Tibial artery (tissue), 4 donors: ENCODE results near the gene SRCIN1.

ENCODE experiments used
- DNase-seq, 2 donors: peaks; one replicate each; pipeline ENCODE4 v3.0.0-alpha.2; 2019
- H3K27ac ChIP-seq, 2 donors: fragments of 200-600 bp; sonication (generic) in 1 of 2; 1 replicate in 1 of 2; 2 replicates in 1 of 2; pipeline ENCODE4 v1.5.1; 2018 to 2019; ENCODE audit warnings: mild to moderate bottlenecking in 1 of 2
- H3K27me3 ChIP-seq, 2 donors: fragments of 200-600 bp; sonication (generic) in 1 of 2; one replicate each; pipeline versions ENCODE4 v1.5.1 to v1.6.0; 2016 to 2019
- H3K36me3 ChIP-seq, 3 donors: fragments of 200-600 bp; sonication (generic) in 2 of 3; one replicate each; pipeline ENCODE4 v1.5.1; 2016 to 2019; ENCODE audit warnings: mild to moderate bottlenecking in 2 of 3
- H3K4me1 ChIP-seq, 4 donors: fragments of 200-600 bp; sonication (generic) in 2 of 4; 1 replicate in 3 of 4; 2 replicates in 1 of 4; pipeline ENCODE4 v1.5.1; 2016 to 2019
- H3K4me3 ChIP-seq, 2 donors: fragments of 200-600 bp; sonication (generic) in 1 of 2; 1 replicate in 1 of 2; 2 replicates in 1 of 2; pipeline ENCODE4 v1.5.1; 2018 to 2019; ENCODE audit warnings: mild to moderate bottlenecking in 2 of 2
- H3K9me3 ChIP-seq, 3 donors: fragments of 200-600 bp; sonication (generic) in 1 of 3; one replicate each; pipeline ENCODE4 v1.5.1; 2016 to 2019
- intact Hi-C: fragments of 100-400 bp; cut with DNase I; formaldehyde crosslinking; loops from one replicate; pipeline ENCODE4 v1.15.0; 2023; ENCODE audit warnings: low total_unique reads
- TF ChIP-seq, protein P1 (sequence below), 2 experiments: fragments of 200-600 bp in 1 of 2; fragments of 450-650 bp in 1 of 2; IDR thresholded peaks; one replicate each; pipeline ENCODE4 v1.5.1; 2017 to 2019; ENCODE audit warnings: antibody characterized with exemption in 2 of 2, mild to moderate bottlenecking in 1 of 2, moderate library complexity in 1 of 2

SRCIN1 gene

DNA sequence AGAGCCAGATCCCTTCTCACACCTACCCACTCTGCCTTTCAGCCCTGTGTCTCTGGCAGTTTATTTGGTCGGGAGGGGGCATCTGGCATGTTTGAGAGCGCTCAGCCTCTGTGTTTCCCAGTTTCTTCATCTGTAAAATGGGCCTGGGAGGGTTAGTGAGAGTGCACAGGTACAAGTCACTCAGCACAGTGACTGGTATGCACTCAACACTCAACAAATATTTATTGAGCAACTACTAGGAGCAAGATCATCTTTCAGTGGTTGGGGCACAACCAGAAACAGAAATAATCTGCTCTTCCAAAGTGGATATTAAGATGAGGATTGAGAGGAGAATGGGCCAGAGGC is 13.7 kb upstream of the SRCIN1 start:
- Histone ChIP-seq H3K27ac (no peak overlapping the region), H3K9me3 (no peaks in the 10 kb centered on the region), H3K36me3 (no peaks in the 10 kb centered on the region), H3K4me3 (no peak overlapping the region), H3K27me3 (peaks cover 0 to 58% of the 10 kb centered on the region in 2 donors), H3K4me1 (no peaks in the 10 kb centered on the region)
- TF ChIP-seq, protein P1, sequence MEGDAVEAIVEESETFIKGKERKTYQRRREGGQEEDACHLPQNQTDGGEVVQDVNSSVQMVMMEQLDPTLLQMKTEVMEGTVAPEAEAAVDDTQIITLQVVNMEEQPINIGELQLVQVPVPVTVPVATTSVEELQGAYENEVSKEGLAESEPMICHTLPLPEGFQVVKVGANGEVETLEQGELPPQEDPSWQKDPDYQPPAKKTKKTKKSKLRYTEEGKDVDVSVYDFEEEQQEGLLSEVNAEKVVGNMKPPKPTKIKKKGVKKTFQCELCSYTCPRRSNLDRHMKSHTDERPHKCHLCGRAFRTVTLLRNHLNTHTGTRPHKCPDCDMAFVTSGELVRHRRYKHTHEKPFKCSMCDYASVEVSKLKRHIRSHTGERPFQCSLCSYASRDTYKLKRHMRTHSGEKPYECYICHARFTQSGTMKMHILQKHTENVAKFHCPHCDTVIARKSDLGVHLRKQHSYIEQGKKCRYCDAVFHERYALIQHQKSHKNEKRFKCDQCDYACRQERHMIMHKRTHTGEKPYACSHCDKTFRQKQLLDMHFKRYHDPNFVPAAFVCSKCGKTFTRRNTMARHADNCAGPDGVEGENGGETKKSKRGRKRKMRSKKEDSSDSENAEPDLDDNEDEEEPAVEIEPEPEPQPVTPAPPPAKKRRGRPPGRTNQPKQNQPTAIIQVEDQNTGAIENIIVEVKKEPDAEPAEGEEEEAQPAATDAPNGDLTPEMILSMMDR (IDR thresholded peaks at IDR 0.05): no peak
- no peak for DNase-seq
- intact Hi-C loops: no loop called here

- Histone ChIP-seq H3K27ac (no peak overlapping the region), H3K36me3 (no peaks in the 10 kb centered on the region), H3K27me3 (peaks cover 0 to 57% of the 10 kb centered on the region in 2 donors), H3K4me1 (no peaks in the 10 kb centered on the region), H3K4me3 (no peak overlapping the region), H3K9me3 (no peaks in the 10 kb centered on the region)
- TF ChIP-seq, protein P1 (IDR thresholded peaks at IDR 0.05): no peak
- intact Hi-C loops: no loop called here
- DNase-seq: peak in 1 of 2 donors; percentile 20
Observed at GRCh38 chr17:38617967-38618760, 12.4 kb upstream of the SRCIN1 start.

DNA sequence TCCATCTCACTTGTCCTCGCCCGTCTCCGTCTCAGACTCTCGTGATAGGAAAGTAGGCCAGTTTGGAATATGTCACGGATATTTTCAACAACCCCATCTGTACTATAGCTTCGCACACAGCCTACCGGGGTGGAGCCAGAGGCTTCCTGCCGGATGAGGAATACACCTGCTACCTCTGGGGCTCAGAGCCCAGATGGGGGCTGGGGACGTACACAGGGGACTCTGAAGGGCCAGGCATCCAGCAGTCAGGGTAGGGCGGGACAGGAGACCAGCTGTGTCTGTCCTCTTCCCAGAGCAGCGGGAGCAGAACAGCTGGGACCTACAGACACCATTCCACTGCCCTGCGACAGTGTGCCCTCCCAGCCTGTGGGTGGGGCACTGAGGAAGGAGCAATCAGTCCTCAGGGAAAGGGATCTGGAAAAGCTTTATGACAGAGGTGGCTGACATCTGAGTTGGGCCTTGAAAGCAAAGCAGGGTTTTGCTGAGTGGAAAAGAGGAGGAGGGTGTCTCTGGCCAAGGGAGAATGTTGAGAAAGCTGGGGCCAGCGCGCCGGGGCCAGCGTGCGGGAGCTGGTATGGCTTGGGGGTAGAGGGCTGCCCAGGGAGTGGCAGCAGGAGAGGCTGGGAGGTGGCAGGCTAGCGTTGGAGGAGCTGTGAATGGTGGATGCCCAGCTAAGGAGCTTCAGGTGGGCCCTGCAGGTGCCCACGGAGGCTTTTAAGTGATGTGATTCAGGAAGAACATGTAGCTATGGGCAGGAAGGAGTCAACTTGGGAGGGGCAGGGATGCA is 11.5 kb upstream of the SRCIN1 start:
- peak in 1 of 2 donors; percentile 33 for DNase-seq
- Histone ChIP-seq H3K27ac (no peak overlapping the region), H3K36me3 (no peaks in the 10 kb centered on the region), H3K27me3 (peaks cover 0 to 60% of the 10 kb centered on the region in 2 donors), H3K4me3 (no peak overlapping the region), H3K9me3 (peaks cover 0 to under 1% (median 0%) of the 10 kb centered on the region in 3 donors), H3K4me1 (no peaks in the 10 kb centered on the region)
- intact Hi-C loops: no loop called here
- TF ChIP-seq, protein P1 (IDR thresholded peaks at IDR 0.05): no peak

DNA sequence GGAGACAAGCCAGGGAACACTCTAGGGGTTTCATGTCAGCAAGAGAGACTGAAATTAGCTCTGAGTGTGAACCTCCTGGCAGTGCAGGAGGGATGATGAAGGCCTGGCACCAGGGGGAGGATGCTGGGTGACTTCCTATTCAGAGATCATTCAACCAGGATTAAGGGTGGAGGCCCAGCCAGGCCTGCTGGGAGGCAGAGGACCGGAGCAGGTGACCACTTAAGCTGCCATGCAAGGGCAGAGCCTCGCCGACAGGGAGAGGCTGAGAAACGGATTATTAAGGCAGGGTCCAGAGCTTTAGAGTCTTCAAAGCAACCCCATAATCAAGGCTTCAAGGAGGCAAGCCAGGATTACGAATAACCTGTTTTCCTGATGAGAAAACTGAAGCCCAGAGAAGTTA is 10.6 kb upstream of the SRCIN1 start:
- Histone ChIP-seq H3K4me1 (no peaks in the 10 kb centered on the region), H3K4me3 (no peak overlapping the region), H3K9me3 (peaks cover 0 to 9% (median 9%) of the 10 kb centered on the region in 3 donors), H3K27me3 (peaks cover 0 to 67% of the 10 kb centered on the region in 2 donors), H3K27ac (no peak overlapping the region), H3K36me3 (no peaks in the 10 kb centered on the region)
- TF ChIP-seq, protein P1 (IDR thresholded peaks at IDR 0.05): no peak
- peak in 1 of 2 donors; percentile 35 for DNase-seq
- intact Hi-C loops: no loop called here

DNA sequence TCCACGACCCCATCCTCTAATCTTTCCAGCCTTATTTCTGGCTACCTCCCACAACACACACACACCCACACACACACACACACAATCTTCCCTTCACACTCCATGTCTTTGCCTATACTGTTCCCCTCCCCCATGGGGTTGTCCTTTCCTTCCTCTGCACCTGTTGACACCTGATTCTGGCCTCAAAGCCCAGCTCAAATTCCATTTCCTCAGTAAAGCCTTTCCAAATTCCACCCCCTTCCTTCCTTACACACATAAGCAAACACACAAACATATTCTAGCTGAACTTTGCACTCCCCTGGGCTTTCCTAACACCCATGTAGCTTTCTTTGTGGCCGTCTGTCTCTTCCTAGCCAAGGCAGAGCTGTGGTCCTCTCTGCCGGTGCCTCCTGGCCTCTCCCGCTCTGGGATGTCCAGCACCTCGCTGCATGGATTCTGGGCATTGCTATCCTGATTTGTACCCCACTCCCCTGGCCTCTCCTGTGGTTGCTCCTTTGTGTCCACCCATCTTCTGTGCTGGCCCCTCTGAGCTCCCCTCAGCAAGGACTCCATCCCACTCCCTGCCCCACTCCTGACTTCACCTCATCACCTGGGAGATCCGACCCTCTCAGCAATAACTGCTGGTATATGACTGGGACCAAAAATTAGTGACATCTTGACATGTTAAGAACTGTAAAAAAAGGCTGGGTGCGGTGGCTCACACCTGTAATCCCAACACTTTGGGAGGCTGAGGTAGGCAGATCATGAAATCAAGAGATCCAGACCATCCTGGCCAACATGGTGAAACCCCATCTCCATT is 8.4 kb upstream of the SRCIN1 start:
- Histone ChIP-seq H3K4me1 (no peaks in the 10 kb centered on the region), H3K36me3 (no peaks in the 10 kb centered on the region), H3K27ac (no peak overlapping the region), H3K9me3 (peaks cover 0 to 10% (median 9%) of the 10 kb centered on the region in 3 donors), H3K4me3 (no peak overlapping the region), H3K27me3 (peaks cover 0 to 68% of the 10 kb centered on the region in 2 donors)
- TF ChIP-seq, protein P1 (IDR thresholded peaks at IDR 0.05): no peak
- intact Hi-C loops: no loop called here
- DNase-seq: peak in 1 of 2 donors; percentile 37
